Endothelial cell (in vitro differentiated cells): ENCODE measurements around the gene ARHGEF28. TPM values are rescaled to one million over a fixed set of nuclear protein-coding genes. Genes with fewer than 3 reads are reported as not detected.

Source experiments
- DNase-seq: peaks from one replicate; pipeline ENCODE4 v3.0.0; 2021; ENCODE audit warnings: low spot score
- H3K27ac Mint-ChIP-seq: one replicate; pipeline ENCODE4 v1.8.0; 2021; ENCODE audit warnings: mixed read lengths, inconsistent platforms; ENCODE audit not compliant: unreplicated experiment
- H3K27me3 Mint-ChIP-seq: one replicate; pipeline ENCODE4 v1.8.0; 2021; ENCODE audit warnings: mild to moderate bottlenecking, moderate library complexity, mixed read lengths, inconsistent platforms; ENCODE audit not compliant: unreplicated experiment
- H3K36me3 Mint-ChIP-seq: one replicate; pipeline ENCODE4 v1.8.0; 2021; ENCODE audit warnings: mild to moderate bottlenecking, low read depth, mixed read lengths, inconsistent platforms; ENCODE audit not compliant: unreplicated experiment
- H3K4me1 Mint-ChIP-seq: one replicate; pipeline ENCODE4 v1.8.0; 2021; ENCODE audit warnings: mild to moderate bottlenecking, mixed read lengths, inconsistent platforms; ENCODE audit not compliant: unreplicated experiment
- H3K4me3 Mint-ChIP-seq: one replicate; pipeline ENCODE4 v1.8.0; 2021; ENCODE audit warnings: mild to moderate bottlenecking, mixed read lengths, inconsistent platforms; ENCODE audit not compliant: unreplicated experiment
- H3K9me3 Mint-ChIP-seq: one replicate; pipeline ENCODE4 v1.8.0; 2021; ENCODE audit warnings: mixed read lengths, inconsistent platforms; ENCODE audit not compliant: unreplicated experiment
- CTCF ChIP-seq: fragments of 200-600 bp; sonication (generic); IDR thresholded peaks from one replicate; pipeline ENCODE4 v1.5.0; 2021; ENCODE audit warnings: antibody characterized with exemption; ENCODE audit not compliant: unreplicated experiment
- total RNA-seq: library from RNA; stranded (reverse); fragmentation: NEBNext Ultra II Directional; extraction: Animal tissue kit (Norgen Biotek cat#: 25700); gene quantifications from one replicate; pipeline ENCODE4 v1.2.1, GENCODE V29; 2021; ENCODE audit not compliant: unreplicated experiment

Gene ARHGEF28
- total RNA-seq, 1 donor from 2014 or later = 1.5 TPM

GRCh38 chr5:73913971-73914370 lies 288.0 kb downstream of the ARHGEF28 start:
- Mint-ChIP-seq H3K4me1 (no peaks in the 10 kb centered on the region), H3K9me3 (no peaks in the 10 kb centered on the region), H3K4me3 (no peak overlapping the region), H3K27me3 (no peaks in the 10 kb centered on the region), H3K36me3 (no peaks in the 10 kb centered on the region), H3K27ac (no peak overlapping the region)
- TF ChIP-seq CTCF = no peak
- no peak for DNase-seq

- Mint-ChIP-seq H3K9me3 (no peaks in the 10 kb centered on the region), H3K27me3 (no peaks in the 10 kb centered on the region)
Measured at GRCh38 chr5:73915345-73915744, 289.3 kb downstream of the ARHGEF28 start.

GRCh38 chr5:73917433-73917832 lies 291.4 kb downstream of the ARHGEF28 start:
- Mint-ChIP-seq H3K27me3 (peaks cover 1% of the 10 kb centered on the region), H3K4me1 (no peaks in the 10 kb centered on the region), H3K4me3 (no peak overlapping the region), H3K36me3 (no peaks in the 10 kb centered on the region), H3K9me3 (no peaks in the 10 kb centered on the region), H3K27ac (no peak overlapping the region)
- TF ChIP-seq CTCF = no peak
- no peak for DNase-seq

More at GRCh38 chr5:73915345-73915744, 289.3 kb downstream of the ARHGEF28 start:
- Mint-ChIP-seq H3K4me3 (no peak overlapping the region), H3K4me1 (no peaks in the 10 kb centered on the region), H3K27ac (no peak overlapping the region), H3K36me3 (no peaks in the 10 kb centered on the region)
- DNase-seq = no peak
- TF ChIP-seq CTCF = no peak

GRCh38 chr5:73917891-73918290 lies 291.9 kb downstream of the ARHGEF28 start:
- Mint-ChIP-seq H3K27me3 (peaks cover 1% of the 10 kb centered on the region), H3K27ac (no peak overlapping the region), H3K4me1 (no peaks in the 10 kb centered on the region), H3K4me3 (no peak overlapping the region), H3K9me3 (no peaks in the 10 kb centered on the region), H3K36me3 (no peaks in the 10 kb centered on the region)
- no peak for DNase-seq
- TF ChIP-seq CTCF = no peak

- Mint-ChIP-seq H3K27ac (no peak overlapping the region), H3K4me1 (no peaks in the 10 kb centered on the region), H3K4me3 (no peak overlapping the region), H3K9me3 (no peaks in the 10 kb centered on the region), H3K36me3 (no peaks in the 10 kb centered on the region), H3K27me3 (peaks cover 1% of the 10 kb centered on the region)
- no peak for TF ChIP-seq CTCF
- DNase-seq = no peak
Measured at GRCh38 chr5:73918791-73919221, 292.8 kb downstream of the ARHGEF28 start.
